Naive thymus-derived CD8-positive, alpha-beta T cell (primary cell): ENCODE results near the gene ERMP1. TPM values are rescaled to one million over a fixed set of nuclear protein-coding genes. Genes with fewer than 3 reads are reported as not detected.
A peak's percentile ranks its signal among the peaks of the same experiment; 100 is the strongest.

ENCODE experiments used
- ATAC-seq, 2 donors: fragments of 150-1000 bp; cut with Tn5 transposase in 1 of 2; sonication (Bioruptor Pico), chemical (Tn5 transposase) in 1 of 2; 1 replicate in 1 of 2; 2 replicates in 1 of 2; pipeline ENCODE4 v1.10.0; 2021; ENCODE audit warnings: mild to moderate bottlenecking in 2 of 2, moderate library complexity in 2 of 2
- POLR2A ChIA-PET: fragments of 350-600 bp; sonication (Branson Sonifier 250); formaldehyde crosslinking; loops from one replicate; lab custom pipeline; 2021; ENCODE audit warnings: antibody characterized with exemption; lab: Charles Lee
- DNase-seq, 10 donors: peaks; one replicate each; pipeline versions ENCODE4 v3.0.0 to v3.0.0-alpha.2; 2020 to 2022
- H3K27ac Mint-ChIP-seq, 10 donors: one replicate each; pipeline ENCODE4 v1.8.0; 2020 to 2022; ENCODE audit warnings: mild to moderate bottlenecking in 10 of 10, mixed read lengths in 10 of 10, moderate library complexity in 4 of 10, inconsistent platforms in 1 of 10
- H3K27me3 Mint-ChIP-seq, 5 donors: one replicate each; pipeline ENCODE4 v1.8.0; 2021 to 2022; ENCODE audit warnings: mixed read lengths in 5 of 5
- H3K36me3 Mint-ChIP-seq, 3 donors: one replicate each; pipeline ENCODE4 v1.8.0; 2020 to 2022; ENCODE audit warnings: mixed read lengths in 3 of 3, mild to moderate bottlenecking in 2 of 3, inconsistent platforms in 1 of 3
- H3K4me1 Mint-ChIP-seq, 4 donors: one replicate each; pipeline ENCODE4 v1.8.0; 2021 to 2022; ENCODE audit warnings: mixed read lengths in 4 of 4
- H3K4me3 Mint-ChIP-seq, 10 donors: one replicate each; pipeline ENCODE4 v1.8.0; 2020 to 2022; ENCODE audit warnings: mild to moderate bottlenecking in 10 of 10, mixed read lengths in 10 of 10, moderate library complexity in 6 of 10, inconsistent platforms in 1 of 10
- H3K9me3 Mint-ChIP-seq, 9 donors: one replicate each; pipeline ENCODE4 v1.8.0; 2020 to 2022; ENCODE audit warnings: mixed read lengths in 9 of 9, mild to moderate bottlenecking in 3 of 9, inconsistent platforms in 1 of 9, moderate library complexity in 1 of 9
- polyA plus RNA-seq, 3 donors: library from polyadenylated mRNA; unstranded; fragments of 300-500 nt; fragmentation: Illumina TruSeq; gene quantifications; one replicate each; pipeline ENCODE4 v1.2.3, GENCODE V29; 2021
- total RNA-seq, 8 experiments: library from RNA in 2 of 8; stranded (reverse) in 2 of 8; gene quantifications; one replicate each; pipeline ENCODE4 v1.2.3 and lab custom pipeline; 2021 to 2026

The ERMP1 gene
- total and polyA plus RNA-seq, 5 experiments from 2014 or later: 7.0 to 16.8 (median 11.8) TPM

GRCh38 chr9:5850724-5851122, 17.8 kb upstream of the ERMP1 start:
- DNase-seq (no peak), ATAC-seq (no peak)
- H3K4me1 Mint-ChIP-seq: peaks cover 7 to 62% (median 33%) of the 10 kb centered on the region in 4 donors
- H3K27ac Mint-ChIP-seq: peak overlapping the region in 6 of 10 donors; percentile 11 to 78 (median 26)
- H3K27me3 Mint-ChIP-seq: no peaks in the 10 kb centered on the region
- H3K9me3 Mint-ChIP-seq: peaks cover 0 to 9% (median 0%) of the 10 kb centered on the region in 9 donors
- H3K4me3 Mint-ChIP-seq: no peak overlapping the region
- POLR2A ChIA-PET: interaction anchor here (2.1 kb wide), 1 partner anchor 18 kb away, joined by 8 read pairs; the partner anchor contains the start of gene ERMP1
- peaks cover 0 to 6% (median 5%) of the 10 kb centered on the region in 3 donors for H3K36me3 Mint-ChIP-seq

- no peaks in the 10 kb centered on the region for H3K27me3 Mint-ChIP-seq
- peaks cover 25 to 78% (median 51%) of the 10 kb centered on the region in 4 donors for H3K4me1 Mint-ChIP-seq
- H3K36me3 Mint-ChIP-seq: no peaks in the 10 kb centered on the region
- DNase-seq: no peak
- no peak for ATAC-seq
- H3K9me3 Mint-ChIP-seq: peaks cover 0 to under 1% (median 0%) of the 10 kb centered on the region in 9 donors
- peak overlapping the region in 2 of 10 donors; percentile 69 to 77 for H3K27ac Mint-ChIP-seq
- no peak overlapping the region for H3K4me3 Mint-ChIP-seq
- POLR2A ChIA-PET: no interaction called here
Observed at GRCh38 chr9:5848372-5848882, 15.5 kb upstream of the ERMP1 start.

DNA sequence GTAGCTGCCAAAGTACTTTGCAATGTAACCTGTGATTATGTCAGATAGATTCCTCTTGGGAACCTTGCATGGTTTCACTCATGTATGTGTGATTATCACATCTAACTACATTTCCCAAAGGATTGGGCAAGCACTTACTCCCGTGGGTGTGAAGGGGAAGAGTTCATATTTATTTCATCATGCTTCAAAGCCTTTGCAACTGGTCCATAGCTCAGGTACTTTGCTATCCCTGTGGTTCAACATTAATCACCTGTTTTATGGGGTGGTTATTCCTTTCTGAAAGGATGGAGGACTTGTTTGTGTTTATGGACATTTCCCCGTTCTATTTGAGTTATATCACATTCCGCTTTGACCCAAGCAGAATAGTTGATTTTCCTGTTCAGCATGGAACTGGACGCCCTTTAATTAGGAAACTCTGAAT, 13.6 kb upstream of the ERMP1 start:
- Mint-ChIP-seq H3K9me3 (peaks cover 0 to 5% (median 0%) of the 10 kb centered on the region in 9 donors), H3K27ac (peak overlapping the region in 2 of 10 donors; percentile 63 to 88), H3K27me3 (no peaks in the 10 kb centered on the region), H3K4me3 (no peak overlapping the region), H3K4me1 (peaks cover 38 to 77% (median 60%) of the 10 kb centered on the region in 4 donors), H3K36me3 (no peaks in the 10 kb centered on the region)
- ATAC-seq (no peak), DNase-seq (no peak)
- POLR2A ChIA-PET: interaction anchor here (6.2 kb wide), 1 partner anchor 14 kb away, joined by 53 read pairs; the partner anchor contains the start of gene ERMP1

DNA sequence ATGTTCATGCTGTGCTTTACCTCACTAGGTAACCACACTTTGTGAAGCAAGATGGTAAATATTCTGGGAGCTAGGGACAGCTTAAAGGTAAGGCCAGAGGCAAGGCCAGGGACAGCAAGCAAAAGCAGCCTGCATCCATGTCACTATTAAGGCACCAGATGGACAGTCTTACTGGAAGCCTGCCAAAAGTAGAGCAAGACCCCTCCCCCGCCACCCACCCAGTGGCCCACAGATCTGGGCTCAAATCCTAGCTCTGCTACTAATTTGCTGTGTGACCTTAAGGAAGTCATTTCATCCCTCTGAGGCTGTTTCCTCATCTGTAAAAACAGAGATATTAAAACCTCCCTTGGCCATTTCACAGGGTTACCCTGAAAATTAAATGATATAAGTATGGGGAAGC, 13.2 kb upstream of the ERMP1 start:
- no peaks in the 10 kb centered on the region for H3K27me3 Mint-ChIP-seq
- H3K27ac Mint-ChIP-seq: peak overlapping the region in 3 of 10 donors; percentile 62 to 88 (median 63)
- H3K4me3 Mint-ChIP-seq: peak overlapping the region in 1 of 10 donors; percentile 31
- DNase-seq (no peak), ATAC-seq (no peak)
- H3K4me1 Mint-ChIP-seq: peaks cover 40 to 77% (median 60%) of the 10 kb centered on the region in 4 donors
- no peaks in the 10 kb centered on the region for H3K36me3 Mint-ChIP-seq
- H3K9me3 Mint-ChIP-seq: peaks cover 0 to 5% (median 0%) of the 10 kb centered on the region in 9 donors
- POLR2A ChIA-PET: interaction anchor here (6.2 kb wide), 1 partner anchor 14 kb away, joined by 53 read pairs; the partner anchor contains the start of gene ERMP1

DNA sequence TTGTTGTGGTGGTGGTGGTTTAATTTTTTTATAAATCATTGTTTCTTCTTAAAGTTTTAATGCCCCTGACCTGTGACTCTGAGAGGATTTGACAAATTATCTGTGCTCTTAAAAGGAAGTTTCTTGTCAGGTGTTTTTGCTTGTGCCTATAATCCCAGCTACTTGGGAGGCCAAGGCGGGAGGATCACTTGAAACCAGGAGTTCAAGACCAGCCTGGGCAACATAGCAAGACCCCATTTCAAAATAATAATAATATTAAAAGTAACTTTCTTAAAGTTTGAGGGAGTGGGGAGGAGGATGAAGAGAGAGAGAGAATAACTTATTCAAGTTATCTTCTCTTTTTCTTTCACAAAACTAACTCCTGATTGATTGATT, 12.2 kb upstream of the ERMP1 start:
- Mint-ChIP-seq H3K27me3 (no peaks in the 10 kb centered on the region), H3K4me1 (peaks cover 37 to 71% (median 61%) of the 10 kb centered on the region in 4 donors), H3K27ac (peak overlapping the region; percentile 53 to 92 (median 86)), H3K9me3 (peaks cover 0 to 5% (median 0%) of the 10 kb centered on the region in 9 donors), H3K36me3 (no peaks in the 10 kb centered on the region), H3K4me3 (peak overlapping the region; percentile 63 to 83 (median 78))
- POLR2A ChIA-PET: interaction anchor here (0.6 to 6.2 kb wide), 5 partner anchors 8 to 389 kb away, joined by 3 to 53 read pairs (median 3); partner anchors contain the start of genes ERMP1 and RANBP6
- ATAC-seq (no peak), DNase-seq (no peak)

DNA sequence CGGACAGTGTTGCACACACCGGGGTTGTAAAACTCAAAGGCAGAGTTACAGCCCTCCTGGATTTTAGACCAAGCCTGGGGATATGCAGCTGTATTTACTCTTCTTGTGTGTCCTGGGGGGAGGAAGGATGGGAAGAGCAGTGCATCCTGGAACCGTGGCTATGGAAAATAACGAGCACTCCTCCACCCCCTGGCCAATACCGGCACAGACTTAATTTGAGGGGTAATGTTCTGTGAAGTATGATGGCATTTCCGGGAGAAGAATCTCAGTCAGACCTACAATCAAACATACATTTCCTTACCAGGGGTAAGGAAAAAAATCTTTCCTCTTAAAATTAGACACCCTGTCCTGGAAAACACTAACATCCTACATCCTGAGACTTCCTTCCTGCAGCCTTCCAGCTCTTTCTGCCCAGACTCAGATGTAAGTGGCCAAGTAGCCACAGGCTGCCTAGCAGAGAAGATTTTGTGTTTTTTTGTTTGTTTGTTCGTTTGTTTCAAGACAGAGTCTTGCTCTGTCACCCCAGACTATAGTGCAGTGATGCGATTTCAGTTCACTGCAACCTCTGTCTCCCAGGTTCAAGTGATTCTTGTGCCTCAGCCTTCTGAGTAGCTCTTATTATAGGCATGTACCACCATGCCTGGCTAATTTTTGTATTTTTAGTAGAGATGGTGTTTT, 11.0 kb upstream of the ERMP1 start:
- ATAC-seq: peak; percentile 19 to 28
- H3K27ac Mint-ChIP-seq: peak overlapping the region; percentile 62 to 92 (median 86)
- peaks cover 37 to 65% (median 59%) of the 10 kb centered on the region in 4 donors for H3K4me1 Mint-ChIP-seq
- no peaks in the 10 kb centered on the region for H3K27me3 Mint-ChIP-seq
- peaks cover 0 to 5% (median 0%) of the 10 kb centered on the region in 9 donors for H3K9me3 Mint-ChIP-seq
- DNase-seq: no peak
- POLR2A ChIA-PET: interaction anchor here (0.5 to 6.2 kb wide), 3 partner anchors 12 to 1547 kb away, joined by 3 to 53 read pairs (median 4); partner anchors contain the start of gene ERMP1
- no peaks in the 10 kb centered on the region for H3K36me3 Mint-ChIP-seq
- H3K4me3 Mint-ChIP-seq: peak overlapping the region; percentile 63 to 83 (median 78)

DNA sequence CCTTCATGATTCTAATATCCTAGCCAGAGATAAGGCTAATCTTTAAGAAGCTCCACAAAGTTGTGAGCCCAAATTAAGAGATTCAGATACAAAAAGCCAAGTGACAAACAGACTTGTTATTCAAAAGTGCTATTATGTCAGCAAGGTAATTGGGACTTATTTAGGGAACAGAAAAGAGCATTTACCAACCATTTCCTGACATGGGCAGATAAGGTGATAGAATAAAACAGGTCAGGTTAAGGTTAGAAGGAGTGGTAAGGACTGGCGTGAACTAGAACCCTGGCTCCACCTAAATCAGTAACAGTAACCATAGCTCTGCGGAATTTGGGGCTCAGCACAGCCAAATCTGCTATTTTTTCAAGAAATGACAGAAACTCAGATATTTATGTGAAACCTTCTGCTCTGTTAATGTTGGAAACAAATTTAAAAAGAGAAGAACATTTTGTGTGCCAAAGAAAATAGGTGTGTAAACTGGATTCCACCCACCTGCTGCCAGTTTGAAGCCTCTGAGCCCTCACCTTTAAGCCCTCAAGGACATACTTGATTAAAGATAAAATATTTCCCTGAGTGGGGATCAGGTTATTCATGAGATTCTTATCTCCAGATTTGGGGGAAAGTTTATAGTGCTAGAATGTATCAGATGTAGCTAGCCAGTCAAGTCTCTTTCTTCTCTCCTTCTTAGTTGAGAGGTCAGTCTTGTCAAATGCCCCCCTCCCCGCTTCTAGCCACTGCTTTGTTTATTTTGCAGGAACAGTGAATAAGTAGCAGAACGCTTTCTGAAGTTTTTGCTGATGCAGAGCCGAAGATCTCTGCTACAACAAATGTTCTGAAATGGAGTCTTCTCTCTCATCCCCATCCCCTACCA, 10.2 kb upstream of the ERMP1 start:
- DNase-seq (no peak), ATAC-seq (no peak)
- peak overlapping the region in 9 of 10 donors; percentile 29 to 91 (median 84) for H3K27ac Mint-ChIP-seq
- H3K36me3 Mint-ChIP-seq: no peaks in the 10 kb centered on the region
- H3K9me3 Mint-ChIP-seq: peaks cover 0 to 5% (median 0%) of the 10 kb centered on the region in 9 donors
- no peaks in the 10 kb centered on the region for H3K27me3 Mint-ChIP-seq
- POLR2A ChIA-PET: interaction anchor here (0.5 to 6.2 kb wide), 8 partner anchors 11 to 1547 kb away, joined by 3 to 53 read pairs (median 4); partner anchors contain the start of genes ERMP1 and RLN1
- H3K4me1 Mint-ChIP-seq: peaks cover 36 to 65% (median 58%) of the 10 kb centered on the region in 4 donors
- H3K4me3 Mint-ChIP-seq: peak overlapping the region; percentile 63 to 83 (median 78)

DNA sequence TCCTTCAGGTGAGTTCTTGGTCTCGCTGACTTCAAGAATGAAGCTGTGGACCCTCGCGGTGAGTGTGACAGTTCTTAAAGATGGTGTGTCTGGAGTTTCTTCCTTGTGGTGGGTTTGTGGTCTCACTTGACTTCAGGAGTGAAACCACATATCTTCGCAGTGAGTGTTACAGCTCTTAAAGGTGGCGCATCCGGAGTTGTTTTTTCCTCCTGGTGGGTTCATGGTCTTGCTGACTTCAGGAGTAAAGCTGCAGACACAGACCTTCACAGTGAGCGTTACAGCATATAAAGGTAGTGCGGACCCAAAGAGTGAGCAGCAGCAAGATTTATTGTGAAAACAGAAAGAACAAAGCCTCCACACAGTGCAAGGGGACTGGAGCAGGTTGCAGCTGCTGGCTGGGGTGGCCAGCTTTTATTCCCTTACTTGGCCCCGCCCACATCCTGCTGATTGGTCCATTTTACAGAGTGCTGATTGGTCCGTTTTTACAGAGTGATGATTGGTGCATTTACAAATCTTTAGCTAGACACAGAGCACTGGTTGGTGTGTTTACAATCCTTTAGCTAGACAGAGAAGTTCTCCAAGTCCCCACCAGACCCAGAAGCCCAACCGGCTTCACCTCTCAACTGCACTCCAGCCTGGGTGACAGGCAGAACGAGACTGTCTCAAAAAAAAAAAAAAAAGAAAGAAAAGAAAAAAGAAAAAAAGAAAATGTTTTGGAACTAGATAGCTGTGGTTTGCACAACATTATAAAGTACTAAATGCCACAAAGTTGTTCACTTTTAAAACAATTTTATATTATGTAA, 9.1 kb upstream of the ERMP1 start:
- Mint-ChIP-seq H3K27ac (peak overlapping the region; percentile 74 to 96 (median 85)), H3K4me3 (peak overlapping the region; percentile 69 to 89 (median 78)), H3K27me3 (no peaks in the 10 kb centered on the region), H3K9me3 (peaks cover 0 to 5% (median 0%) of the 10 kb centered on the region in 9 donors), H3K4me1 (peaks cover 36 to 62% (median 57%) of the 10 kb centered on the region in 4 donors), H3K36me3 (no peaks in the 10 kb centered on the region)
- peak; percentile 19 to 82 (median 66) for DNase-seq
- ATAC-seq: peak; percentile 72 to 73
- POLR2A ChIA-PET: interaction anchor here (0.6 to 6.2 kb wide), 13 partner anchors 10 to 945 kb away, joined by 3 to 53 read pairs (median 3); partner anchors contain the start of genes ERMP1, RIC1 and RLN1

- H3K4me1 Mint-ChIP-seq: peaks cover 38 to 58% (median 54%) of the 10 kb centered on the region in 4 donors
- H3K27me3 Mint-ChIP-seq: no peaks in the 10 kb centered on the region
- peak overlapping the region in 3 of 10 donors; percentile 69 to 89 (median 78) for H3K4me3 Mint-ChIP-seq
- peaks cover 0 to 5% (median 0%) of the 10 kb centered on the region in 9 donors for H3K9me3 Mint-ChIP-seq
- no peak for DNase-seq
- peak overlapping the region in 2 of 10 donors; percentile 74 to 77 for H3K27ac Mint-ChIP-seq
- POLR2A ChIA-PET: interaction anchor here (6.2 kb wide), 1 partner anchor 9 kb away, joined by 53 read pairs; the partner anchor contains the start of gene ERMP1
- no peaks in the 10 kb centered on the region for H3K36me3 Mint-ChIP-seq
- ATAC-seq: no peak
Observed at GRCh38 chr9:5840788-5841187, 7.9 kb upstream of the ERMP1 start.

DNA sequence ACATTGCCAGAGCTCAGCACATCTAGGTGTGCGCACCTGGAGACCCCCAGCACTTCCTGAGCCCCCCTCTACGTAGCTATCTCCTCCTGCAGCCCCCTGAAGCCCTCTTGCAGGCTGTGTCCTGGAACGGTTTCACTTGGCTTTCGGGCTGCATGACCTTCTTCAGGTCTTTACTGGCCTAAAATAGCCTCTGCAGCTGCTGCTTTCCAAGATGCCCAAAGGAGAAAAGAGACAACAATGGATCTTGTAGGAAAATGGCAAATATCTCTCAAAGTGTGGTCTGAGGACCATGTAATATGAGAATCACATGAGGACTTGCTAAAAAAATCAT, 6.6 kb upstream of the ERMP1 start:
- Mint-ChIP-seq H3K36me3 (no peaks in the 10 kb centered on the region), H3K27me3 (no peaks in the 10 kb centered on the region), H3K4me1 (peaks cover 34 to 58% (median 49%) of the 10 kb centered on the region in 4 donors), H3K9me3 (peaks cover 0 to 5% (median 0%) of the 10 kb centered on the region in 9 donors), H3K4me3 (no peak overlapping the region), H3K27ac (no peak overlapping the region)
- no peak for ATAC-seq
- no peak for DNase-seq
- POLR2A ChIA-PET: no interaction called here

DNA sequence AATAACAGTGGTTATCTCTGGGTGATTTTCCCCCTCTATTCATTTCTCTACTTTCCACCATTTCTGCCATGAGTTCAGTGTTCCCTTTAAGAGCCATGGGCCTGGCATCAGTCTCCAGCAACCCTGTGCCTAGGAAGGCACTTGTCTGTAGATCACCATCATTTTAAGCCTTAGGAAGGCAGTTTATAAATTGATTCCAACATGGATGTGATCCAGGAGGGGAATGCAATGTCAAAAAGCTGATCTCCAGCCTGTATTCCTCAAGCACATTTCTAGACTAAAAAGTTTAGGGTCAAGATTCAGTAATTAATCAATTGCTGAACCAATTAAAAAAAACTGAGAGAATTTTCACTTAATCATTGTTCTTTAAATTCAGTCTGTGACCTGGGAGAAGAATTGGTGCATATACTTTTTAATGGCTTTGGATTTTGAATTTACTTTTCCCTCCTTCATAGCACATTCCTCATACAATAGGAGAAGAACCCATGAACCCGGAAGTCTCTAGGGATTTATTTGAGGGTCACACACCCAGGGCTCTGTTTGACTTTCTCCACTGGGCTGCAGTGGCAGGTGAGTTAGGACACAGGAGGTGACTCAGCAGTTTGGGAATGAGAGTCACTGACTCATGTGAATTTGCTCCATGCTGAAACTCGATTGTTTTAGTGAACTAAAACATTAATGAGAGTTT, 6.1 kb upstream of the ERMP1 start:
- Mint-ChIP-seq H3K27me3 (no peaks in the 10 kb centered on the region), H3K36me3 (no peaks in the 10 kb centered on the region), H3K9me3 (peaks cover 0 to 5% (median 0%) of the 10 kb centered on the region in 9 donors), H3K4me3 (no peak overlapping the region), H3K27ac (no peak overlapping the region), H3K4me1 (peaks cover 32 to 58% (median 48%) of the 10 kb centered on the region in 4 donors)
- ATAC-seq: no peak
- DNase-seq: no peak
- POLR2A ChIA-PET: no interaction called here
